Right renal cortex interstitium (tissue), 3 donors: ENCODE results near the gene PGA4. TPM values are rescaled to one million over a fixed set of nuclear protein-coding genes. Genes with fewer than 3 reads are reported as not detected.

Experiments used
- DNase-seq, 3 donors: peaks; one replicate each; pipeline ENCODE4 v3.0.0-alpha.2; 2013; ENCODE audit warnings: low read depth in 3 of 3, low spot score in 2 of 3
- polyA plus RNA-seq, 3 donors: library from polyadenylated mRNA; unstranded; fragments of 120-200 nt; gene quantifications; one replicate each; pipeline ENCODE4 v1.2.1, GENCODE V29; 2013; ENCODE audit not compliant: insufficient read length in 3 of 3

Gene PGA4
- polyA plus RNA-seq, 3 donors = 0.43 to 0.62 (median 0.54) TPM

- no peak for DNase-seq
These were observed 55.2 kb downstream of the PGA4 start for GRCh38 chr11:61277186-61278000.

- DNase-seq = no peak
These were observed 55.9 kb downstream of the PGA4 start for GRCh38 chr11:61278001-61278470.

- DNase-seq = no peak
These were observed 58.0 kb downstream of the PGA4 start for GRCh38 chr11:61279934-61280659.

GRCh38 chr11:61280883-61281580, 58.9 kb downstream of the PGA4 start:
- no peak for DNase-seq

Other genes with a start within 250 kb of the PGA4 start
- gene CD5, start 119.9 kb upstream of the PGA4 start, polyA plus RNA-seq = under 1 TPM; 0.04 to 0.08 (median 0.08) TPM
- gene VPS37C, start 60.9 kb upstream of the PGA4 start, polyA plus RNA-seq = 10 to 100 TPM; 14.0 to 17.0 (median 15.5) TPM
- under 1 TPM in 2 of 3 donors, not detected in 1; 0.25 to 0.40 TPM for gene PGA3, start 18.8 kb upstream of the PGA4 start, polyA plus RNA-seq
- gene PGA5, start 18.8 kb downstream of the PGA4 start, polyA plus RNA-seq = under 1 TPM in 1 of 3 donors, not detected in 2; 0.17 TPM
- 1 to 10 TPM; 1.3 to 1.6 (median 1.3) TPM for gene VWCE, start 73.0 kb downstream of the PGA4 start, polyA plus RNA-seq
- 100 to 1,000 TPM; 226 to 239 (median 238) TPM for gene DDB1, start 110.8 kb downstream of the PGA4 start, polyA plus RNA-seq
- gene TKFC, start 110.9 kb downstream of the PGA4 start, polyA plus RNA-seq = 10 to 100 TPM; 44.5 to 52.0 (median 50.0) TPM
- gene CYB561A3, start 139.5 kb downstream of the PGA4 start, polyA plus RNA-seq = 10 to 100 TPM; 22.2 to 28.3 (median 27.5) TPM
- 10 to 100 TPM; 45.7 to 48.3 (median 46.2) TPM for gene TMEM138, start 140.0 kb downstream of the PGA4 start, polyA plus RNA-seq
- 10 to 100 TPM; 35.4 to 37.4 (median 37.4) TPM for gene TMEM216, start 170.2 kb downstream of the PGA4 start, polyA plus RNA-seq
- 10 to 100 TPM; 90.3 to 98.1 (median 91.8) TPM for gene CPSF7, start 207.6 kb downstream of the PGA4 start, polyA plus RNA-seq
- 10 to 100 TPM; 40.5 to 47.4 (median 45.1) TPM for gene SDHAF2, start 207.8 kb downstream of the PGA4 start, polyA plus RNA-seq